Islet of Langerhans (tissue), 1 donor: ENCODE data around the gene TAS1R2.
A peak's percentile ranks its signal among the peaks of the same experiment; 100 is the strongest.
"Not testable (repeated sequence)": the region's sequence is repeated elsewhere in the genome, so short reads cannot be mapped to it uniquely, and the experiment has no call there.

Experiments used
- FAIRE-seq: peaks from one replicate; lab custom pipeline; 2011; peaks lifted over from hg19 to GRCh38; lab: Jason Lieb, UNC

The TAS1R2 gene

GRCh38 chr1:18859560-18859959 is at the start of gene TAS1R2:
Gene TAS1R2 (minus strand): TSS chr1:18859660. CDS start chr1:18859660, 0 bp downstream.
- FAIRE-seq, result no peak

- no peak for FAIRE-seq
Observed at GRCh38 chr1:18907917-18908845, 48.7 kb upstream of the TAS1R2 start.

GRCh38 chr1:18907021-18907916 is 47.8 kb upstream of the TAS1R2 start:
- FAIRE-seq, result peak; percentile 62

GRCh38 chr1:18903291-18903756 is 43.9 kb upstream of the TAS1R2 start:
- no peak for FAIRE-seq

- peak; percentile 81 for FAIRE-seq
Observed at GRCh38 chr1:18902523-18903290, 43.2 kb upstream of the TAS1R2 start, which contains the start of gene ALDH4A1. Gene ALDH4A1 (minus strand): TSS chr1:18902555. CDS start chr1:18902523, 32 bp downstream.

GRCh38 chr1:18901952-18902522 is 42.6 kb upstream of the TAS1R2 start:
- no peak for FAIRE-seq

- FAIRE-seq, result no peak
Observed at GRCh38 chr1:18901147-18901951, 41.9 kb upstream of the TAS1R2 start.

GRCh38 chr1:18900303-18900841 is 40.9 kb upstream of the TAS1R2 start:
- FAIRE-seq, result no peak

GRCh38 chr1:18899363-18900049 is 40.0 kb upstream of the TAS1R2 start:
- no peak for FAIRE-seq

- FAIRE-seq, result no peak
Observed at GRCh38 chr1:18898567-18898966, 39.1 kb upstream of the TAS1R2 start.

GRCh38 chr1:18895317-18895716 is 35.9 kb upstream of the TAS1R2 start:
- FAIRE-seq, result no peak

GRCh38 chr1:18893120-18893519 is 33.7 kb upstream of the TAS1R2 start:
- FAIRE-seq, result no peak

GRCh38 chr1:18891858-18892257 is 32.4 kb upstream of the TAS1R2 start:
- FAIRE-seq, result not testable (repeated sequence)

GRCh38 chr1:18891426-18891780 is 31.9 kb upstream of the TAS1R2 start:
- FAIRE-seq, result no peak

- FAIRE-seq, result no peak
Observed at GRCh38 chr1:18890706-18891425, 31.4 kb upstream of the TAS1R2 start.

- FAIRE-seq, result no peak
Observed at GRCh38 chr1:18886003-18886335, 26.5 kb upstream of the TAS1R2 start.

- FAIRE-seq, result no peak
Observed at GRCh38 chr1:18885311-18886002, 26.0 kb upstream of the TAS1R2 start.

- FAIRE-seq, result no peak
Observed at GRCh38 chr1:18884727-18885126, 25.3 kb upstream of the TAS1R2 start.

- no peak for FAIRE-seq
Observed at GRCh38 chr1:18884419-18884717, 24.9 kb upstream of the TAS1R2 start.
